Sigmoid colon (tissue), 4 donors: ENCODE results near the gene SH3TC1.

Experiments
- EP300 ChIP-seq, 4 donors: sonication (generic); formaldehyde crosslinking; IDR thresholded peaks; one replicate each; pipeline ENCODE4 v1.6.1; 2017; ENCODE audit warnings: antibody characterized with exemption in 4 of 4
- POLR2A ChIP-seq, 2 donors: fragments of 450-650 bp; IDR thresholded peaks; one replicate each; pipeline ENCODE4 v1.6.1; 2016; ENCODE audit warnings: antibody characterized with exemption in 2 of 2, mild to moderate bottlenecking in 2 of 2, moderate library complexity in 2 of 2
- POLR2AphosphoS5 ChIP-seq, 4 donors: sonication (generic); formaldehyde crosslinking; IDR thresholded peaks; one replicate each; pipeline ENCODE4 v1.6.1; 2017; ENCODE audit warnings: antibody characterized with exemption in 4 of 4
- TF ChIP-seq, protein P1 (sequence below), 4 experiments: fragments of 450-650 bp in 3 of 4; fragments of 200-600 bp in 1 of 4; IDR thresholded peaks; one replicate each; pipeline ENCODE4 v1.5.1; 2016 to 2019; ENCODE audit warnings: antibody characterized with exemption in 4 of 4, mild to moderate bottlenecking in 3 of 4, moderate library complexity in 2 of 4

- TF ChIP-seq, protein P1, sequence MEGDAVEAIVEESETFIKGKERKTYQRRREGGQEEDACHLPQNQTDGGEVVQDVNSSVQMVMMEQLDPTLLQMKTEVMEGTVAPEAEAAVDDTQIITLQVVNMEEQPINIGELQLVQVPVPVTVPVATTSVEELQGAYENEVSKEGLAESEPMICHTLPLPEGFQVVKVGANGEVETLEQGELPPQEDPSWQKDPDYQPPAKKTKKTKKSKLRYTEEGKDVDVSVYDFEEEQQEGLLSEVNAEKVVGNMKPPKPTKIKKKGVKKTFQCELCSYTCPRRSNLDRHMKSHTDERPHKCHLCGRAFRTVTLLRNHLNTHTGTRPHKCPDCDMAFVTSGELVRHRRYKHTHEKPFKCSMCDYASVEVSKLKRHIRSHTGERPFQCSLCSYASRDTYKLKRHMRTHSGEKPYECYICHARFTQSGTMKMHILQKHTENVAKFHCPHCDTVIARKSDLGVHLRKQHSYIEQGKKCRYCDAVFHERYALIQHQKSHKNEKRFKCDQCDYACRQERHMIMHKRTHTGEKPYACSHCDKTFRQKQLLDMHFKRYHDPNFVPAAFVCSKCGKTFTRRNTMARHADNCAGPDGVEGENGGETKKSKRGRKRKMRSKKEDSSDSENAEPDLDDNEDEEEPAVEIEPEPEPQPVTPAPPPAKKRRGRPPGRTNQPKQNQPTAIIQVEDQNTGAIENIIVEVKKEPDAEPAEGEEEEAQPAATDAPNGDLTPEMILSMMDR (IDR thresholded peaks at IDR 0.05): no peak
- no peak for TF ChIP-seq POLR2AphosphoS5 (IDR thresholded peaks at IDR 0.05)
- no peak for TF ChIP-seq POLR2A (IDR thresholded peaks at IDR 0.05)
- no peak for TF ChIP-seq EP300 (IDR thresholded peaks at IDR 0.05)
Measured at GRCh38 chr4:8254076-8254475, 55.0 kb downstream of the SH3TC1 start.
